NCI-H526 (cell line): ENCODE data around the gene RPH3AL.
"Not testable (repeated sequence)": the region's sequence is repeated elsewhere in the genome, so short reads cannot be mapped to it uniquely, and the experiment has no call there.

Experiments used
- DNase-seq, 2 experiments: peaks; one replicate each; lab custom pipeline; 2025; lab: John Stamatoyannopoulos, UW

RPH3AL gene

DNA sequence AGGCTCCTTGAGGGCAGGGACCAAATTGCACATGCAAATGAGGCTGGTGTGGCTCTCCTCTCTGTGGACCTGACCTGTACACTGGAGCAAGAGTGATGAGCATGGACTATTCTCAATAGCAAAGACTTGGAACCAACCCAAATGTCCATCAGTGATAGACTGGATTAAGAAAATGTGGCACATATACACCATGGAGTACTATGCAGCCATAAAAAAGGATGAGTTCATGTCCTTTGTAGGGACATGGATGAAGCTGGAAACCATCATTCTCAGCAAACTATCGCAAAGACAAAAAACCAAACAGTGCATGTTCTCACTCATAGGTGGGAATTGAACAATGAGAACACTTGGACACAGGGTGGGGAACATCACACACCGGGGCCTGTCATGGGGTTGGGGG is 128.0 kb downstream of the RPH3AL start:
- DNase-seq: not testable (repeated sequence)

DNA sequence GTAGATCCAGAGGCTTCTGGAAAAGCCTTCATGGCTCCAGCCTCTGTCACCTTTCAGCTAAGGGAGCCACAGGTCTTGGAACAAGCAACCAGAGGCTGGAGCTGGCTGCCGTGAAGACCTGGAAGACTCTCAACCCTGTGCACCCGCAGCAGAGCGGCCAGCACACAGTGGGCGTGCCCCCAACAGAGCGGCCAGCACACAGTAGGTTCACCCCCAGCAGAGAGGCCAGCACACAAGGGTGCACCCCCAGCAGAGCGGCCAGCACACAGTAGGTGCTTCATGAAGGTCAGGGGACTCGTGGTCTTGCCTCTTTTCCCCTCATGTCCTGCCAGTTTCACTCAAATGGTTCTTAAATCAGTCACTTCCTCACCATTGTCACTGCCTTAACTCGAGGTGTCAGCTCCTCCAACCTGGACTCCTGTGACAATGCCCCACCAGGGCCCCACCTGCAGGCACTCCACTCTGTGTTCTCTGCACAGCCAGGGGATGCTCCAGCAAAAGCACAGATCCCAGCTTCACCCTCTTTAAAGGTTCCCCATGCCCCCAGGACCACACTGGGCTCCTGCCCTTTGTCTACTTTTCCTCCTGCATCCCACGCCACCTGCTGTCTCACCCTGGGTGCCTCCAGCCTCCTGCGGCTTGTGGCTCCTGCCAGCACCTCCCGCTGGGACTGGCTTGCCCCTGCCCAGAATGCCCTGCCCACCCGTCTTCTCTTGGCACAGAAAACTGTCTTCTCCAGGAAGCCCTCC is 128.7 kb downstream of the RPH3AL start:
- no peak for DNase-seq

GRCh38 chr17:222172-222571 is 130.4 kb downstream of the RPH3AL start:
- no peak for DNase-seq

DNA sequence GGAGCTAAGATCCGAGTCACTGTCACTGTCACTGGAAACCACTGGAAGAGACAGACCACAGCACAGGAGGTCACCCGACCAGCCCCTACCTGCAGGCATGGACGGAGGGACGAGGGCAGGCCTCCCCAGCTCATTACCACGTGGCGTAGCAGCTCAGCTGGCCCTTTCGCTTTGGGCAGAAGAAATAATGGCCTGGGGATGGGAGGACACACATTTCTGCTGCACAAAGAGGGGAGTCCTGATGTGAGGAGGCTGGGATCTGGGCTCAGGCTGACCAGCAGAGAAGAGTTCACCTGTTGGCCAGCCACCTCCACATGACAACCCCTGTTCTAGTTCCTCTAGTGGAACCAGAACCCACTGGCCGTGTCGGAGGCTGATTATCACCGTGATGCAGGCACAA is 132.9 kb downstream of the RPH3AL start:
- no peak for DNase-seq

DNA sequence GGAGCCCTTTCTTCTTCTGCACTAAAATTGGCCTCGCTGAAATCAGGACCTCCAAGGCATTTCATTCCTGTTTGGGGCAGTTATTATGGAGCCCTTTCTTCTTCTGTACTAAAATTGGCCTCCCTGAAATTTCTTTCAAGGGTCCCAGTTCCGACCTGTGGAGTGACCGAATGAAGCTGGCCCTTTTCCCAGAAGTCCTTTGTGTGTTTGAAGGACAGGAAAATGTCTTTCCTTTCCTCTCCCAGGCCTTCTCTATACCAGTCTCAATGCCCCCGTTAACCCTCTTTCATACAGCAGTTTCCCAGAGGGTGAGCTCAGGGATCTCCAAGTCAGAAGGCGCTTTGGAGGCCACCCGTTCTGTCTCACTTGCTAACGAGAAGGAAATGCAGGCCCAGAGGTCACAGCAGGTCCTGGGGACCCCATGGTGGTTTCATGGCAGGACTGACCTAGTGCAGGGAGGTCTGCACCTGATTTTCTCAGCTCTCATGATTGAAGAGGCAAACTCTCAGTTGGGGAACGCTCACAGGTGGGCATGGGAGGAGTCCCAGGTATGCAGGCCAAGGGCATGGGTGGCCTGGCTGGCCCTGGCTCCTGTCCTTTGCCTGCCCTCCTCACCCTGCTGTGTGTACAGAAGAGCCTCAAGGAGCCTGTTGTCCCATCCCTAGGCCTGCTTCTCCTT is 134.0 kb downstream of the RPH3AL start:
- DNase-seq: no peak

- DNase-seq: no peak
These were observed 136.0 kb downstream of the RPH3AL start for GRCh38 chr17:216625-217024.

- not testable (repeated sequence) for DNase-seq
These were observed 136.8 kb downstream of the RPH3AL start for GRCh38 chr17:215563-216478.

DNA sequence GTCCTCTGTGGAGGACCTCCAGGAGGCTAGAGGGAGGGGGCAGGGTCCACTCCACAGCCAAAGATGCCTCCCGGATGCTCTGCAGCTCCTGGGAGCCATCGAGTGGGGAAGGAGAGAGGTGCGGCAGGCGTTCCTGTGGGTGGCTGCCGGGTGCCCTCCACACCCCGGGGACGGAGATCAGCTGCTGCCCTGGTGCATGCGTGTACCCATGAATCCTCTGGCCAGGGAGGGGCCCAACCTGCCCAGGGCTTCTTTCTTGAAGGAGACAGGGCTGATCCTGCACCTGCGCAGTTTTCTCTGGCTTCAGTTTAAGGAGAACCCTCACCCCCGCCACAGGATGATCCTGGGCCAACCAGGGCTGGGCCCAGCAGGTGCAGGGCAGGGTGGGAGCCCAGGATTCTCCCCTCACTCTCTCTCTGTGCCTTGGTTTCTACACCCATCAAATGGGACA is 137.7 kb downstream of the RPH3AL start:
- no peak for DNase-seq

- DNase-seq: no peak
These were observed 139.1 kb downstream of the RPH3AL start for GRCh38 chr17:213286-214105.

DNA sequence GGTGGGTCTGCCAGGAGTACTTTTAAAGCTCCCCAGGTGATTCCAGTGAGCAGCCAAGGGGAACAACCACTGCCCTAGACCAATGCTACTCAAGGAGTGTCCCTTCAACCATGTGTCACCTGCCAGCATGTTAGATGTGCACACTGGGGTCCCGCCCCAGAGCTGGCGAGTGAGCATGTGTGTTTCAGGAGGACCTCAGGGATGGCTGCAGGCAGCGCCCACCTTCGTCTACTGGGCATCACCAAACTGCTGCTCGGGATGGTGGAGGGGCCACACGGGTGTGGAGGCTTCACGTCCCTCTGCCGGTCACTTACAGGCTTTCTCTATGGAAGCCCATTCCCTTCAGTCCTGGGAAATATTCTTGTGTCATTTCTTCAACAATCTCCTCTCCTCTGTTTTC is 142.2 kb downstream of the RPH3AL start:
- DNase-seq: no peak

DNA sequence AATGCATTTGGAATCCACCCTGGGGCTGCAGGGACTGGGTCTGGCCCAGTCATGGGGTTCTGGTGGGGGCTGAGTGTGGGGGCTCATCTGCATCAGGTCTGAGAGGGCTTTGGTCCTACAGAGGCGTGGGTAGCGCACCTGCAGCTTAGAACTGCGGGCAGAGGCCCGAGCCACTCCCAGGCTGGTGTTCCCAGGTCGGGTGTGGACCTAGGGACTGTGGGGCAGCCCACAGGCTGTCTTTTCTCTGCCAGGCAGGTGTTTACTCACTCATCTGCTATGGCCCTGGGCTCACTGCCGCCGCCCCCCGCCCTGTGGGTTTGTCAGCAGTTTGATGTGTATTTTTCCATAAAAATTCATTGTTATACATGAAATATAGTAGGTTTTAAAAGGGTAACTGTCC is 144.2 kb downstream of the RPH3AL start:
- DNase-seq: no peak

- DNase-seq: no peak
These were observed 144.8 kb downstream of the RPH3AL start for GRCh38 chr17:207775-208174.

DNA sequence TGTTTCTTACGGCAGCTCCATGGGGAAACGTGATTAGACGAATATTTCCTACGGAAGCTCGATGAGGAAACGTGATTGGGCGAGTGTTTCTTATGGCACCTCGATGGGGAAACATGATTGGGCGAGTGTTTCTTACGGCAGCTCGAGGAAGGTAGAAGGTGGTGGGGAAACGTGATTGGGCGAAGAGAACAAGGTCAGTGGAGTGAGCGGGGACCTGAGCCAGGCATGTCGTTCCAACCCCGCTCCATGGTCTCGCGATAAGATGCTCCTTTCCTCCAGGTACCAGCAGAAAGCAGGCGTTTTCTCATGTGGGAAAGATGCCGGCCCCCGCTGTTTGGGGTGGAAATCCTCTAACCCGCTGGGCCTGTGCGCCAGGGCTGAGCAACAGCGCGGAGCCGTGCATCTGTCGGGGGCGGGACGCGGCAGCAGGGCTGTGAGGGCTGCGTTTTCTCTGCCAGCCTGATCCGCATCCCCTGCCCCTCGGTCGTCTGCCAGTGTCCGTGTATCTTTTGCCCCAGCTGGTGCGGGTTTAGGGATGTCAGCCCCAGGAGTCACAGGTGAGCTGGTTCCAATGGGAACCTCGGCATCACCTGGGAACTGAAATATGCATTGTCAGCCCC is 145.6 kb downstream of the RPH3AL start:
- no peak for DNase-seq

GRCh38 chr17:206484-206883 is 146.1 kb downstream of the RPH3AL start:
- DNase-seq: not testable (repeated sequence)

GRCh38 chr17:205817-206216 is 146.8 kb downstream of the RPH3AL start:
- DNase-seq: no peak

- no peak for DNase-seq
These were observed 147.4 kb downstream of the RPH3AL start for GRCh38 chr17:205148-205669.

DNA sequence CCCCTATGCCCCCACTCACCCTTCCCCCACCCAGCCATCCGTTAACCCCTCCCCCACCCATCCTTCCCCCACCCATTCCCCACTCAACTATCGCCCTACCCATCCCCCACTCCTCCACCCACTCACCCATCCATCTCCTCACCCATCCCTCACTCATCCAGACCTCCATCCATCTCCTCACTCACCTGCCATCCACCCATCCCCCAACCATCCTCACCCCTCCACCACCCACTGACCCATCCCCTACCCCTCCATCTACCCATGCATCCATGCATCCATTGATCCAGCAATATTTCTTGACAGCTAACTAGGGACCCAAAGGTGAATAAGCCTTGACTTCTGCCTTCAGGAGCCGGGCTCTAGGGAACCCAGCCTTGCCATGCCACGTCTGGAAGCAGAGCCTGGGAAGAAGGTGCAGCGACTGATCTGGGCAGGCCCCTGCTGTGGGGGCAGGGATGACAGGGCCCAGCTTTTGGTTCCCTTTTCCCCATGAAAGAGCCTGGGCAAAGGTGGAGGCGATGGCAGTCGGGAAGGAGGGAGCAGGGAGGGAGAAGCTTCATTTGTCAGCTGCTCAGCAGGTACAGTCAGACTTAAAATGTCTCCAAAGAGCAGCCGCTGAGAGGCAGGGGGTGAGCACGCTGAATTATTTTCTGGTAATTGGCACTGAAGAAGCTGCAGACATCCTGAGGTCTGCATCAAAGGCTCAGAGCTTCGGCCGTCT is 148.0 kb downstream of the RPH3AL start:
- no peak for DNase-seq

- DNase-seq: no peak
These were observed 150.1 kb downstream of the RPH3AL start for GRCh38 chr17:202501-202951.

DNA sequence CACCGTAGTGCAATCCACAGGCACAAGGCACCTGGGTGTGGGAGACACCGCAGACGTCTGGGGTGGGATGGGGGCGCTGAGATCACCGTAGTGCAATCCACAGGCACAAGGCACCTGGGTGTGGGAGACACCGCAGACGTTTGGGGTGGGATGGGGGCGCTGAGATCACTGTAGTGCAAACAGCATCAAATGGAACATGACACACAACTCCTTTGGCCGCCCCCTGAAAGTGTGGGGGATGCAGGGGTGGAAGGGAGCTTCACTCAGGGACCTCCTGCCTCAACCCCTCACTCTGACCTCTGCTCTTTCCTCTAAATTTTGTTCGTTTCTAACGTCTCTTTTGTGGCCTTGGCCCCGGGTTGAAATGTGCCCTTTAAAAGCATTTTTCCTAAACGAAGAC is 150.9 kb downstream of the RPH3AL start:
- not testable (repeated sequence) for DNase-seq

- not testable (repeated sequence) for DNase-seq
These were observed 151.3 kb downstream of the RPH3AL start for GRCh38 chr17:201257-201656.
